ENCODE results near the gene HSPA6. TPM values are rescaled to one million over a fixed set of nuclear protein-coding genes. Genes with fewer than 3 reads are reported as not detected.

HSPA6 gene
- 1.3 to 8.1 TPM (median 2.0 TPM) in 5 replicates for total RNA-seq (2022; extraction: Qiagen RNA extraction; ENCODE audit: low read depth)

DNA sequence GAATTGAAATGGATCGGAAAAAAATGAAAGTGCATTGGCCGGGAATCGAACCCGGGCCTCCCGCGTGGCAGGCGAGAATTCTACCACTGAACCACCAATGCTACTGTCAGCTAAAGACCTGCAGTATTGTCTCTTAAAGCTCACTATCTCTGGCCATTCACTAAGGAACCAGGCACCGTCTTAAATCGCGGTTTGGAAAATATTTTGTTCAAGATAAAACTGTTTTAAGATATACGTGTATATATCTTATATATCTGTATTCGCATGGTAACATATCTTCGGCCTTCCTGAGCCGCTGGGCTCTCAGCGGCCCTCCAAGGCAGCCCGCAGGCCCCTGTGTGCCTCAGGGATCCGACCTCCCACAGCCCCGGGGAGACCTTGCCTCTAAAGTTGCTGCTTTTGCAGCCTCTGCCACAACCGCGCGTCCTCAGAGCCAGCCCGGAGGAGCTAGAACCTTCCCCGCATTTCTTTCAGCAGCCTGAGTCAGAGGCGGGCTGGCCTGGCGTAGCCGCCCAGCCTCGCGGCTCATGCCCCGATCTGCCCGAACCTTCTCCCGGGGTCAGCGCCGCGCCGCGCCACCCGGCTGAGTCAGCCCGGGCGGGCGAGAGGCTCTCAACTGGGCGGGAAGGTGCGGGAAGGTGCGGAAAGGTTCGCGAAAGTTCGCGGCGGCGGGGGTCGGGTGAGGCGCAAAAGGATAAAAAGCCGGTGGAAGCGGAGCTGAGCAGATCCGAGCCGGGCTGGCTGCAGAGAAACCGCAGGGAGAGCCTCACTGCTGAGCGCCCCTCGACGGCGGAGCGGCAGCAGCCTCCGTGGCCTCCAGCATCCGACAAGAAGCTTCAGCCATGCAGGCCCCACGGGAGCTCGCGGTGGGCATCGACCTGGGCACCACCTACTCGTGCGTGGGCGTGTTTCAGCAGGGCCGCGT lies at the start of gene HSPA6:
TSS of gene HSPA6 (plus strand) at position 724 of the 925 bp plus-strand sequence. CDS start at position 843, 119 bp downstream.

DNA sequence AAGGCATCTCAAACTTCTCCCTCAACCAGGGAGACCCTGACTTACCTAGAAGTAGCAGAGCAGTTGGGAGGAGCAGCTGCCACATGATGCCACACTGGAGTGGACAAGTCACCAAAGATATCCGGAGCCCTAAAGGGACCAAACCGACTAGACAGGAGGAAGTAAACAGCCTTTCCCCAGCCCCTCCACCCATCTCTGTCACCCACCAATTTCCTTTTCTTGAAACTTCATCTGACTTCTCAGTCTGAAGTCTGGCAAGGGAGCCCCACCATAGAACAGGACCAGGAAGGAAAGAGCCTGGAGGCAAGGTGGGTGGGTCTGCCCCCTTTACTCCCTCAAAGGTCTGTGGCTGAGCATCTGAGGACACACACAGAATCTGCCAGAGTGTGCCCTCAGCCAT lies 25.3 kb downstream of the HSPA6 start, which contains the start of gene FCGR3A:
TSS of gene FCGR3A (minus strand) at position 167 of the 400 bp plus-strand sequence. CDS start at position 85, 82 bp downstream.

Other genes starting within 250 kb of the HSPA6 start
- 0.17 to 0.35 TPM (median 0.30 TPM) in 5 replicates for gene MPZ, start 214.6 kb upstream of the HSPA6 start, total RNA-seq (2022; extraction: Qiagen RNA extraction; ENCODE audit: low read depth)
- 233 to 270 TPM (median 243 TPM) in 5 replicates for gene SDHC, start 210.2 kb upstream of the HSPA6 start, total RNA-seq (2022; extraction: Qiagen RNA extraction; ENCODE audit: low read depth)
- gene CFAP126, start 156.7 kb upstream of the HSPA6 start, total RNA-seq (2022; extraction: Qiagen RNA extraction; ENCODE audit: low read depth), result 0.14 to 0.56 TPM (median 0.28 TPM) in 4 of 5 replicates, not detected in the other
- not detected in 5 replicates for gene FCGR2A, start 19.1 kb upstream of the HSPA6 start, total RNA-seq (2022; extraction: Qiagen RNA extraction; ENCODE audit: low read depth)
- not detected in 5 replicates for gene FCGR3A, start 25.3 kb downstream of the HSPA6 start, total RNA-seq (2022; extraction: Qiagen RNA extraction; ENCODE audit: low read depth)
- not detected in 5 replicates for gene FCGR3B, start 106.6 kb downstream of the HSPA6 start, total RNA-seq (2022; extraction: Qiagen RNA extraction; ENCODE audit: low read depth)
- not detected in 5 replicates for gene FCGR2B, start 138.6 kb downstream of the HSPA6 start, total RNA-seq (2022; extraction: Qiagen RNA extraction; ENCODE audit: low read depth)
- not detected in 5 replicates for gene FCRLA, start 182.7 kb downstream of the HSPA6 start, total RNA-seq (2022; extraction: Qiagen RNA extraction; ENCODE audit: low read depth)
- 1.5 to 2.3 TPM (median 2.0 TPM) in 5 replicates for gene FCRLB, start 197.0 kb downstream of the HSPA6 start, total RNA-seq (2022; extraction: Qiagen RNA extraction; ENCODE audit: low read depth)
- gene DUSP12, start 225.2 kb downstream of the HSPA6 start, total RNA-seq (2022; extraction: Qiagen RNA extraction; ENCODE audit: low read depth), result 38.0 to 55.3 TPM (median 48.3 TPM) in 5 replicates
- 12.0 to 13.4 TPM (median 12.6 TPM) in 5 replicates for gene ATF6, start 241.8 kb downstream of the HSPA6 start, total RNA-seq (2022; extraction: Qiagen RNA extraction; ENCODE audit: low read depth)